Measurements from ENCODE around the gene HDAC8. TPM values are rescaled to one million over a fixed set of nuclear protein-coding genes. Genes with fewer than 3 reads are reported as not detected.

HDAC8 gene
- total and polyA plus RNA-seq, 12 donors, result 32.1 to 232 (median 57.1) TPM

DNA sequence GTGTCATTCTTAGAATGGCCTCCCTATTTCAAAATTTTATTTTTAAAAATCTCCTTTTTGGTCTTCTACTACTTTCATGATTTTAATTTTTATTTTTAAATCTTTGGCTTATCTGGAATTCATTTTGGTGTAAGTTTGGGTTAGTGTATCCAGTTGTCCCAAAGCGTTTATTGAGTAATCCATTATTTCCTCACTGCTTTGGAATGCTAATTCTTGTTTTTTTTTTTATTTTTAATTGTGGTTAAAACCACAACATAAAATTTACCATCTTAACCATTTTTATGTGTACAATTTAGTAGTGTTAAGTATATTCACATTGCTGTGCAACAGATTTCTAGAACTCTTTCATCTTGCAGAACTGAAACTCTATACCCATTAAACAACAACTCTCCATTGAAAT is 275.7 kb downstream of the HDAC8 start:
- Histone ChIP-seq H3K4me3 (no peak overlapping the region), H3K27me3 (peaks cover 37% of the 10 kb centered on the region), H3K27ac (no peak overlapping the region), H3K36me3 (replicated peaks in 1 of 2) (no peaks in the 10 kb centered on the region), H3K4me1 (replicated peaks in 1 of 2) (no peaks in the 10 kb centered on the region), H3K9me3 (replicated peaks in 1 of 3) (no peaks in the 10 kb centered on the region)
- TF ChIP-seq, protein P1, sequence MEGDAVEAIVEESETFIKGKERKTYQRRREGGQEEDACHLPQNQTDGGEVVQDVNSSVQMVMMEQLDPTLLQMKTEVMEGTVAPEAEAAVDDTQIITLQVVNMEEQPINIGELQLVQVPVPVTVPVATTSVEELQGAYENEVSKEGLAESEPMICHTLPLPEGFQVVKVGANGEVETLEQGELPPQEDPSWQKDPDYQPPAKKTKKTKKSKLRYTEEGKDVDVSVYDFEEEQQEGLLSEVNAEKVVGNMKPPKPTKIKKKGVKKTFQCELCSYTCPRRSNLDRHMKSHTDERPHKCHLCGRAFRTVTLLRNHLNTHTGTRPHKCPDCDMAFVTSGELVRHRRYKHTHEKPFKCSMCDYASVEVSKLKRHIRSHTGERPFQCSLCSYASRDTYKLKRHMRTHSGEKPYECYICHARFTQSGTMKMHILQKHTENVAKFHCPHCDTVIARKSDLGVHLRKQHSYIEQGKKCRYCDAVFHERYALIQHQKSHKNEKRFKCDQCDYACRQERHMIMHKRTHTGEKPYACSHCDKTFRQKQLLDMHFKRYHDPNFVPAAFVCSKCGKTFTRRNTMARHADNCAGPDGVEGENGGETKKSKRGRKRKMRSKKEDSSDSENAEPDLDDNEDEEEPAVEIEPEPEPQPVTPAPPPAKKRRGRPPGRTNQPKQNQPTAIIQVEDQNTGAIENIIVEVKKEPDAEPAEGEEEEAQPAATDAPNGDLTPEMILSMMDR (IDR thresholded peaks at IDR 0.05), result no peak
- TF ChIP-seq POLR2A (IDR thresholded peaks at IDR 0.05), result no peak
- intact Hi-C loops (cut with DNase I), result no loop called here
- DNase-seq, result no peak
- WGBS, 4 donors, result 67 to 79% (median 74%) methylated on average over 1 of the region's 1 CpG

DNA sequence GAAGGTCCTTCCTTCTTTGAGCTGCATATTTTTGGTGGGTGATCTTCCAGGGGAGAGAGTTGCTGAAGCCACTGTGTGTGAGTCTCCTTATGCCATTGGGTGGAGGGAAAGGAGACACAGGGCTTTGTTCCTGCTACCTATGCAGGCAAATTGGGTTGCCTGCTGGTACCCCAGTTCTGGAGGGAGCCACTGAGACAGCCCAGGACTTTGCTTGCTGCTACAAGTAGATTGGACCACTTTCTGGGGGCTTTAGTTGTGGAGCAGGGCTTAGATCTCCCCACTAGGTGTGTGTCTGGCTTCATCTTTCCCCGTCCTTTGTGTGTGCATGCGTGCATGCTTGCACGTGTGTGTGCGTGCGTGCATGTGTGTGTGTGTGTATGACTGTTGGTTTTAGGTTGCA is 276.9 kb downstream of the HDAC8 start:
- intact Hi-C loops (cut with DNase I), result no loop called here

DNA sequence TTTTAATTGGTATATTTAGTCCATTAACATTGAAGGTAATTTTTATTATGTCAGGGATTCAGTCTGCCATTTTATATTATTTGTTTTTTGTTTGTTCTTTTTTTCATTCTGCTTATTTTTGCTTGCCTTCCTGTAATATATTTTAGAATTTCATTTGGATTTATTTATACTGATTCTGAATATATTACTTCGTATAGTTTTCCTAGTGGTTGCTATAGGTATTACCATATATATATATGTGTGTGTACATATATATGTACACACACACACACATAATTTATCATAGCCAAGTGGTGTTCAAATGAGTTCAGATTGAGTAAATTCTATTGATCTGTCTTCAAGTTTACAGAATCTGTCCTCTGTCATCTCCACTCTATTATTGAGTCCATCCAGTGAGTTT is 278.1 kb downstream of the HDAC8 start:
- TF ChIP-seq POLR2A (IDR thresholded peaks at IDR 0.05), result no peak
- TF ChIP-seq, protein P1 (IDR thresholded peaks at IDR 0.05), result no peak
- H3K27me3 ChIP-seq, result peaks cover 23% of the 10 kb centered on the region
- no peaks in the 10 kb centered on the region for H3K36me3 ChIP-seq (replicated peaks in 1 of 2)
- DNase-seq, result no peak
- 38 to 45% (median 44%) methylated on average over 1 of the region's 1 CpG for WGBS, 4 donors
- H3K4me3 ChIP-seq, result no peak overlapping the region
- no peaks in the 10 kb centered on the region for H3K4me1 ChIP-seq (replicated peaks in 1 of 2)
- intact Hi-C loops (cut with DNase I), result no loop called here
- no peak overlapping the region for H3K27ac ChIP-seq
- no peaks in the 10 kb centered on the region for H3K9me3 ChIP-seq (replicated peaks in 1 of 3)

More for the DNA sequence above, 276.9 kb downstream of the HDAC8 start:
- WGBS, 4 donors, result 69 to 92% (median 77%) methylated on average over 5 of the region's 5 CpGs
- H3K4me3 ChIP-seq, result no peak overlapping the region
- no peaks in the 10 kb centered on the region for H3K4me1 ChIP-seq (replicated peaks in 1 of 2)
- TF ChIP-seq, protein P1 (IDR thresholded peaks at IDR 0.05), result no peak
- no peak for TF ChIP-seq POLR2A (IDR thresholded peaks at IDR 0.05)
- DNase-seq, result no peak
- H3K27ac ChIP-seq, result no peak overlapping the region
- peaks cover 31% of the 10 kb centered on the region for H3K27me3 ChIP-seq
- no peaks in the 10 kb centered on the region for H3K36me3 ChIP-seq (replicated peaks in 1 of 2)
- H3K9me3 ChIP-seq (replicated peaks in 1 of 3), result no peaks in the 10 kb centered on the region

DNA sequence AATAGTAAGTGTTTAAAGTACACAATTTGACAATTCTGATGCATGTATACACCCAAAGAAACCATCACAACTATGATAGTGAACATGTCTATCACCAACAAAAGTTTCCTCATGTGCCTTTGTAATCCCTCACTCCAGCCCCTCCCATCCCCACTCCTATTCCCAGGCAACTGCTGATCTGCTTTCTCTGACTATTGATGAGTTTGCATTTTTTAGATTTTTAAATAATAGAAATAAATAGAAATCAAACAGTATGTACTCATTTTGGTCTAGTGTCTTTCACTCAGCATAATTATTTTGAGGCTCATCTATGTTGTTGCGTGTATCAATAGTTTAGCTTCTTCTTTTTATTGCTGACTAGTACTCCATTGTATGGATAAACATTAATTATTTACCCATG is 290.3 kb downstream of the HDAC8 start:
- intact Hi-C loops (cut with DNase I), result no loop called here

More for the DNA sequence above, 290.3 kb downstream of the HDAC8 start:
- Histone ChIP-seq H3K9me3 (replicated peaks in 1 of 3) (no peaks in the 10 kb centered on the region), H3K27me3 (peaks cover 3% of the 10 kb centered on the region), H3K36me3 (replicated peaks in 1 of 2) (no peaks in the 10 kb centered on the region), H3K4me3 (no peak overlapping the region), H3K27ac (no peak overlapping the region), H3K4me1 (replicated peaks in 1 of 2) (no peaks in the 10 kb centered on the region)
- TF ChIP-seq, protein P1 (IDR thresholded peaks at IDR 0.05), result no peak
- no peak for TF ChIP-seq POLR2A (IDR thresholded peaks at IDR 0.05)
- WGBS, 4 donors, result 94 to 100% (median 99%) methylated on average over 1 of the region's 1 CpG
- DNase-seq, result no peak

Data from adrenal gland (tissue), 12 donors.